Central memory CD8-positive, alpha-beta T cell (primary cell): Measurements from ENCODE around the gene HELB.
A peak's percentile ranks its signal among the peaks of the same experiment; 100 is the strongest.

Experiments
- ATAC-seq: fragments of 150-1000 bp; cut with Tn5 transposase; replicated peaks from 2 replicates; pipeline ENCODE4 v1.10.0; 2022; ENCODE audit warnings: mild to moderate bottlenecking, moderate FRiP score, moderate number of reproducible peaks; ENCODE audit not compliant: poor library complexity, severe bottlenecking; ENCODE audit errors: extremely low read depth
- DNase-seq, 2 donors: peaks; one replicate each; pipeline ENCODE4 v3.0.0; 2021; ENCODE audit warnings: low spot score in 2 of 2
- H3K27ac Mint-ChIP-seq: one replicate; pipeline ENCODE4 v1.8.0; 2022; ENCODE audit warnings: low read depth, mild to moderate bottlenecking, moderate library complexity, mixed read lengths
- H3K27me3 Mint-ChIP-seq: one replicate; pipeline ENCODE4 v1.8.0; 2022; ENCODE audit warnings: mixed read lengths
- H3K36me3 Mint-ChIP-seq: one replicate; pipeline ENCODE4 v1.8.0; 2022; ENCODE audit warnings: mild to moderate bottlenecking, moderate library complexity, mixed read lengths; ENCODE audit not compliant: insufficient read depth
- H3K4me1 Mint-ChIP-seq: one replicate; pipeline ENCODE4 v1.8.0; 2022; ENCODE audit warnings: mixed read lengths
- H3K4me3 Mint-ChIP-seq: one replicate; pipeline ENCODE4 v1.8.0; 2022; ENCODE audit warnings: mild to moderate bottlenecking, moderate library complexity, mixed read lengths
- H3K9me3 Mint-ChIP-seq: one replicate; pipeline ENCODE4 v1.8.0; 2022; ENCODE audit warnings: mixed read lengths

HELB gene

DNA sequence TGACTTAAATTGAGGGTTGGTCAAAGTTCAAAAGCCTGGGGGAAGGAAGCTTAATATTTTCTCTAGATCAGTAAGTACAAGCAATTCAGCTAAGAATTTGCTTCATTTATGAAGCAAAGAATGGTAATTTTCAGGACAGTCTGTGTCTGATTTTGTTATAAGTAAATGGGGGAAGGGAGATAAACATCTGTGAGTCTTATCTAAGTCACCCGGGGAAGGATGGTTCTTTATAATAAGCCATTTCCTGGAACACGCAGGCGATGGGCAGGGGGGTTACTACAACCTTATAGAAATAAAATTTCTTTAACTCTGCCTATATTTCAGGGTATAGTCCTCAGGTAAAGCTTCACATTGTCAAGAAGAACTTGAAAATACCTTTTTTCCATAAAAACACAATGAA lies 42.9 kb downstream of the HELB start:
- Mint-ChIP-seq H3K9me3 (no peaks in the 10 kb centered on the region), H3K4me1 (peaks cover 31% of the 10 kb centered on the region), H3K36me3 (peaks cover 44% of the 10 kb centered on the region), H3K4me3 (no peak overlapping the region), H3K27me3 (no peaks in the 10 kb centered on the region), H3K27ac (peak overlapping the region; percentile 89)
- DNase-seq (no peak), ATAC-seq (no peak)

DNA sequence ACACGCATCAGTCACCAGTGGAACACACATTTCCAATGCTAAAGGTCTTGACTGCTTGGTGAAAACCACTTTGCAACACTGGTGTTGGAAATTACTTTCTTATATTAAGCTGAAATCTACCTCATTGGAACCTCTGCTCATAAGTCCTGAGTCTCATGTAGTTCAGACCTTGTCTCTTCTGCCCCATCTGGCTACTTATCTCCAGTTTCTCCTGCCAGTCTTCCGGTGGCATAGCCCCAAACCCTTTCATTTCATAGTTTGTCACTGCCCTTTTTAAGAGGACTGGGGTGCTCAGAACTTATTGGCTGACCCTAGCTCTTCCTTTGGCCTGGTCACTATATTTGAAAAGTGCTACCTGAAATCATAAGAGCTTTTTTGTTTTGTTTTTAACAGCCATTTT lies 43.7 kb downstream of the HELB start:
- Mint-ChIP-seq H3K4me1 (peaks cover 31% of the 10 kb centered on the region), H3K36me3 (peaks cover 40% of the 10 kb centered on the region)

DNA sequence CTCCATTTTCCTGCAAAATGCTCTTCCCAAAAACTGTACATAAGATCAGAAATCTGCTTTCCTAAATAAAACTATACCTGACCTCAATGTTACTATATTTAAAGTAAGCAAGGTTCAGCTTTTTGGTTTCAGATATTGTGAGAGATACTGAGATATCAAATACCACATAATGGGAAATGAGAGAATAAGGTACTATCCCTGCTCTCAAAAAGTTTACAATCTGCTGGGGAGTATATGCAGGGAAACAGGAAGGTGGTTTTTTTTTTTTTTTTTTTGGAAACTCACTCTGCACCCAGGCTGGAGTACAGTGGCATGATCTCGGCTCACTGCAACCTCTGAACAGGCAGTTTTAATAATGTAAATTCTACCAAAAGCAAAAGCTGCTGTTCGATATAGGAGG lies 49.0 kb downstream of the HELB start:
- Mint-ChIP-seq H3K36me3 (peaks cover 22% of the 10 kb centered on the region), H3K4me1 (peaks cover 7% of the 10 kb centered on the region), H3K27ac (peak overlapping the region; percentile 78), H3K9me3 (no peaks in the 10 kb centered on the region), H3K4me3 (no peak overlapping the region), H3K27me3 (no peaks in the 10 kb centered on the region)
- no peak for DNase-seq
- no peak for ATAC-seq

More for the DNA sequence above, 43.7 kb downstream of the HELB start:
- Mint-ChIP-seq H3K4me3 (no peak overlapping the region), H3K27me3 (no peaks in the 10 kb centered on the region), H3K27ac (peak overlapping the region; percentile 46), H3K9me3 (no peaks in the 10 kb centered on the region)
- ATAC-seq (no peak), DNase-seq (no peak)

DNA sequence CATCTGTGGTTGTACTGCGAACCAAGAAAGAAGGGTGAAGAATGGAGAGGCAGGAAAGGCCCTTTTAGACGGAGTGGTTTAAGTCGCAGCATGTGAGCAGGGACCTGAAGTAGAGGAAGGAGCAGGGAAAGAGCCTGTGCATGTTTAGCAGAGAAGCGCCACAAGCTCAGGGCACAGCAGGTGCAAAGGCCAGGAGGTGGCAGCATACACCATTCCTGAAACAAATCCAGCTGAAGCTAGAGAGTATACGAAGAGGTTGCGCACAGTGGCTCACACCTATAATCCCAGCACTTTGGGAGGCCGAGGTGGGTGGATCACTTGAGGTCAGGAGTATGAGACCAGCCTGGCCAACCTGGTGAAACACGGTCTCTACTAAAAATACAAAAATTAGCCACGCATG lies 49.9 kb downstream of the HELB start:
- Mint-ChIP-seq H3K9me3 (no peaks in the 10 kb centered on the region), H3K4me3 (no peak overlapping the region), H3K27me3 (no peaks in the 10 kb centered on the region), H3K36me3 (peaks cover 17% of the 10 kb centered on the region), H3K27ac (peak overlapping the region; percentile 78), H3K4me1 (peaks cover 8% of the 10 kb centered on the region)
- DNase-seq = no peak
- no peak for ATAC-seq

DNA sequence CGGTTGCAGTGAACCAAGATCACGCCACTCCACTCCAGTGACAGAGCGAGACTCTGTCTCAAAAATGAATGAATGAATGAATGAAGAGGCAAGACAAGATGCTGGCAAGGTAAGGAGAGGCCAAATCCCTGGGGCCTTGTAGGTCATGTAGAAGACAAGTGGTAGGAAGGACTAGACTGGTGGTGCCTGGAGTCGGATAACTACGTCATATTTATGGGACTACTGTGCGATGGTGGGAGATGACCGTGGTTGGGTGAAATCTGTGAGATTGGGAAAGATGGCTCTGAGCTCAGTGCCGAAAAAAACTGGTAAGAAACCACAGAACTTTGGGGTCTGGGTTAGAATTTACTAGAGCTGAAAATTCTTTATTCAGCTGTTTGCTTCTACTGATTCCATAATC lies 50.6 kb downstream of the HELB start:
- no peak overlapping the region for H3K27ac Mint-ChIP-seq
- ATAC-seq (no peak), DNase-seq (no peak)
- H3K9me3 Mint-ChIP-seq = no peaks in the 10 kb centered on the region
- H3K4me1 Mint-ChIP-seq = peaks cover 8% of the 10 kb centered on the region
- no peaks in the 10 kb centered on the region for H3K27me3 Mint-ChIP-seq
- no peak overlapping the region for H3K4me3 Mint-ChIP-seq
- H3K36me3 Mint-ChIP-seq = peaks cover 17% of the 10 kb centered on the region

DNA sequence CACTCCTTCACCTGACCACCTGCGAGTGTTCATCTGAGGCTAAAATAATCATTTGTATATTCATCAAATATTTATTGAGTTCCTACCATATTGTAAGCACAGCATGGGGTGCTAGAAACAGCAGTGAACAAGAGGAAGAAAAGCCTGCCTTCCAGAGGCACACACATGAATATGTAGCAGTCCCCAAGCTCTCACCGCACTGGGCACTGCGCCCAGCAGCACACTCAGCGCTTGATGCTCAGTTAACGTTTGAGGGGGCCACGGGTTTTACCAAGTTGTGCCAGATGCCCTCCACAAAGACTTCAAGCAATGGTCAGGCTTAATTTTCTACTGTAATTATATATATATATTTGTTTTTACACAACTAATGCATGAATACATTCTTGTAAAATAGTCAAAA lies 52.0 kb downstream of the HELB start:
- Mint-ChIP-seq H3K27ac (peak overlapping the region; percentile 45), H3K4me3 (no peak overlapping the region)

DNA sequence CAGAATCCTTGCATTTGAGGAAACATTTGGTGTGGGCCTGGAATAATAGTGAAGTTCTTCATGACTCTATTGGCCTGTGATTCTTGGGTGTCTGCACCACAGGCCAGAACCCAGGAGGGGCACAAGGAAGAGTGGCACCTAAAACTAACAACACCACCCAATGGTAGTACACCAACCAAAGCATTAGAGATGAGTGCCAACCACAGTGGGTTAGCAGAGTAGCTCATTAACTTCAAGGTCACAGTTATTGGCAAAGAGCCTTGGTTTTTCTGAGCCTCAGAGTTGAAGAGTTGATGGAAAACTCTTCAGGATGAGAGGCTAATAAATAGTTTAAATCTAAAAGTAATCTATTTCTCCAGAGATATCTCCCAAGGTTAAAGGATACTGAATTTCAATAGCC lies 57.0 kb downstream of the HELB start:
- peaks cover 13% of the 10 kb centered on the region for H3K4me1 Mint-ChIP-seq
- H3K27ac Mint-ChIP-seq = no peak overlapping the region
- no peaks in the 10 kb centered on the region for H3K27me3 Mint-ChIP-seq
- H3K9me3 Mint-ChIP-seq = no peaks in the 10 kb centered on the region
- no peak overlapping the region for H3K4me3 Mint-ChIP-seq
- peaks cover 6% of the 10 kb centered on the region for H3K36me3 Mint-ChIP-seq
- no peak for DNase-seq
- ATAC-seq = no peak

More for the DNA sequence above, 52.0 kb downstream of the HELB start:
- no peaks in the 10 kb centered on the region for H3K9me3 Mint-ChIP-seq
- peaks cover 8% of the 10 kb centered on the region for H3K4me1 Mint-ChIP-seq
- H3K36me3 Mint-ChIP-seq = peaks cover 15% of the 10 kb centered on the region
- no peaks in the 10 kb centered on the region for H3K27me3 Mint-ChIP-seq
- ATAC-seq (no peak), DNase-seq (no peak)

DNA sequence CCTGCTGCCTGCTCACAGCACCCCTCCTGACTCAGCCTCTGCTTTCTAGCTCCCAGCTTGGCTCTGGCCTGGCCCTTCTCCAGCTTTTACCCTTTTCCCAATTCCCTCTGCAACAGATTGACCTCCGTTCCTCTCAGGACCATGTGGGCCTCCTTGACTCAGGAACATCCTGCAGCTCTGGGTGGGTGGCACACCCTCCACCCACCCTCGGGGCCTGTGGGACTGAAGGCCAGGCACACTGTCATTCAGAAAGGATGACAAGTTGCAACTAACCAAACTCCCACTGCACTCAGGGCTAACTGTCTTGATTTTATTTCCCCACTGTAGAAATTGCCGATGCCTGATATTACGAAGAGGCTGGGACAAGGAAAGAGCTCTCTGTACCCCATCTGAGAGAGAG lies 59.4 kb downstream of the HELB start:
- peaks cover 8% of the 10 kb centered on the region for H3K36me3 Mint-ChIP-seq
- H3K4me3 Mint-ChIP-seq = no peak overlapping the region
- H3K4me1 Mint-ChIP-seq = peaks cover 6% of the 10 kb centered on the region
- DNase-seq (no peak), ATAC-seq (no peak)
- no peak overlapping the region for H3K27ac Mint-ChIP-seq
- no peaks in the 10 kb centered on the region for H3K9me3 Mint-ChIP-seq
- H3K27me3 Mint-ChIP-seq = no peaks in the 10 kb centered on the region

DNA sequence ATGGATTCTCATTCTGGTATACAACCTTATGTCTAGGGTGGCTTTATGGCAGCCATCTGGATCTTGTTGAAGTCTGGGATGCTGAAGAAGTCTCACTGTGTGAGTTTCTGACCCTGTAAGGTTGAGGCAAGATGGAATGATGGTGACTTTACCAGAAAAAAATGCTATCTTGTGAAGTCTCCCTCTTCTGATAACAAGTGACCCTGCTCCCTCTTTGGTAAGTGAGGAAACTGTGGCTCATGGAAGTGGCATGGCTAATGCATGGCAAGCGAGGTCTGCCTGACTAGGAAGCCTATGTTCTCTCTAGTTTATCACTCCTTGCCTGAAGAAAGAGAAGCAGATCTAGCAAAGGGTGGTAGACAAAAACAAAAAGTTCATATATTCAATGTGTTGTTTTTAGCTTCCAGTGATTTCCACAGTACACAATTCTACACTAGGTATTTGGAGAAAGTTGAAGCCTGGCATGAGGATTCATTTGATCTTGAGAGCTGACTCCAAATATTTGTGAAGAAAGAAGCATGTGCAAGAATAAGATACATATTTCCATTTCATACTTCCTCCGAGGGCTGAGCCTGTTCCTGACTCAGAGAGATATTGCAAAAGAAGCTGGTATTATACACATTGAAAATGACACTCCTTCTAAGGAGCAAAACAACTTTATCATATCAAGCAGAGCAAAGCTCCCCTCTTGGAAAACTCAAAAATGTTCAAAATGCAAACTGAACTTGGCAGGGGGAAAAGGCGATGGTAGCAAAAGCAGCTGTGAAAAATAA lies 63.6 kb downstream of the HELB start:
- Mint-ChIP-seq H3K4me1 (peaks cover 5% of the 10 kb centered on the region), H3K9me3 (no peaks in the 10 kb centered on the region), H3K27ac (no peak overlapping the region), H3K36me3 (peaks cover 5% of the 10 kb centered on the region), H3K4me3 (no peak overlapping the region), H3K27me3 (no peaks in the 10 kb centered on the region)
- ATAC-seq (no peak), DNase-seq (no peak)

DNA sequence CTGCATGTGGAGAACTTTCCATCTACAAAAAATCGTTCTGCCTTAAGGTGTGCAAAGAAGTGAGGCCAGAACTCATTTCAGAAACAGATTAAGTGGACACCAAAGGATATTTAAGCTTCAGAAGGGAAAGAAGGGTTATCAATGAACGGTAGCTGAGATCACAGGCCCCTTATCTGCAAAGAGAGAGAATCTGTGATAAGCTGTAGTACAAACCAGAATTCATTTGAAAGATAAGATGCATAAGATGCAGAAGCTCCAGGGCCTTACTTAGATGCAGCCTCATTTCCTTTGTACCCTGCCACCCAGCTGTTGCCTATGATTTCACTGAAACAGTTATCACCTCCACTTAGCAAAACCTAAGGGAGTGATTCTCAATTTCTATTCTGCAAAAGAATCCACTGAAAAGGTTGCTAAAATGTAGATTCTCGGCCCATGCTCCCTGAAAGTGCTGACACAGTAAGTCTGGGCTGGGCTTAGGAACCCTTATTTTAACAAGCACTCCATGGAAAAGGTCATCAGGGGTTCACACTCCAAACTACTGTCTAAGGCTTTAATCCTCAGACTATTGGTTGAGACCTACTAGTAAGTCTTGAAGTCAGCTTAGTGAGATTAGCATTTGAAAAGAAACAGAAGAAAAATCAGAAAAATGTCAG lies 64.8 kb downstream of the HELB start:
- Mint-ChIP-seq H3K27me3 (no peaks in the 10 kb centered on the region), H3K4me3 (no peak overlapping the region), H3K4me1 (no peaks in the 10 kb centered on the region), H3K9me3 (no peaks in the 10 kb centered on the region), H3K27ac (no peak overlapping the region), H3K36me3 (peaks cover 5% of the 10 kb centered on the region)
- no peak for ATAC-seq
- DNase-seq = no peak

DNA sequence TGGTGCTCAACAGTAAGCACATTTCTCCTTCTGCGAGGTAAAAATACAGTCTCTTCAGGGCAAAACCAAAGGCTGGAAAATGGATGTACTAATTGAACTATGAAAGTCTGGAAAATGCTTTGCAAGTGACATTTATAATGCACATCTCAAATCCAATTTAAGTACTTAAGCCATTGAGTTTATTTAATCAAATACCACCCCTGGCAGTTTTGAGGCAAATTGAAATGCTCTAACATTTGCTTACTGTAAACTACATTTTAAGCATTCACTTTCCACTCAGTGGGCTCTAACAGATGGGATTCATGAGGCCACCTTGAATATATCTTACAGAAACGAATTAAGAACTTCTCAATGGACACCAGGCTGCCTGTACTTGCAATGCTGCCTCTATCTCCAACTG lies 69.7 kb downstream of the HELB start:
- ATAC-seq = no peak
- Mint-ChIP-seq H3K9me3 (no peaks in the 10 kb centered on the region), H3K4me1 (no peaks in the 10 kb centered on the region), H3K27me3 (no peaks in the 10 kb centered on the region), H3K27ac (no peak overlapping the region), H3K4me3 (no peak overlapping the region), H3K36me3 (peaks cover 3% of the 10 kb centered on the region)
- no peak for DNase-seq

DNA sequence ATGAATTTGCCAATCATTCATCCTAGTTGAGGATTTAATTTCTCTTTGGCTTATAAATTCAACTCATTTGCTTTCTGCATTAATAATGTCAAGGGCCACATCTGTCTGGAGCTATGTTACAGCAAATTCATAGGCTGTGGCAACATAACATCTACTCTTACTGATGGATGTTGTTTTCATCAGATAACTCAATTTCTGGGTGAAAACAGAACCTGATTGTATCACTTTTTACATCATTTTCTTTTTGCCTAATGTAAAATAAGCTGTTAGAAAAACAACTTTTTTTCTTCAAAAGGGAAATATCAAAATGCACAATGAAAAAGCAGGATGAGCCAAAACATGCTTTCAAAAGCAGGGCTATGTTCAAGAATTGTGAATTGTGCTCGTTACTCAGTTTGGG lies 73.3 kb downstream of the HELB start:
- no peaks in the 10 kb centered on the region for H3K4me1 Mint-ChIP-seq
- no peaks in the 10 kb centered on the region for H3K27me3 Mint-ChIP-seq
- no peak overlapping the region for H3K27ac Mint-ChIP-seq
- peaks cover 3% of the 10 kb centered on the region for H3K36me3 Mint-ChIP-seq
- DNase-seq (no peak), ATAC-seq (no peak)
- H3K4me3 Mint-ChIP-seq = no peak overlapping the region
- H3K9me3 Mint-ChIP-seq = no peaks in the 10 kb centered on the region

DNA sequence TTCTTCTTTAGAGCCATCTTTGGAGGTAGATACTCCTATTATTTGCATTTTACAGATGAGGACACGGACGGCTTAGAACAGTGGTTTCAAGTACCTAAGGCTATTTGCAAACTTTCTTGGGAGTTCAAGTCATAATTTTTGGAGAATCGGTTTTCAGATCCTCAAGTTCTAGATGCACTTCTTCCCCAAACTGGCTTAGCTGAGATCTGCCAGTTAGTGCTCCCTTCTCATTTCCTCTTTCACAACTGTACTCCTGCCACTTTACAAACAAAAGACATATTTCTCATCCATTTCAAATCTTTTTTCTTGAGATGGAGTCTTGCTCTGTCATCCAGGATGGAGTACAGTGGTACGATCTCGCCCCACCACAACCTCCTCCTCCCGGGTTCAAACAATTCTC lies 77.3 kb downstream of the HELB start:
- H3K4me1 Mint-ChIP-seq = no peaks in the 10 kb centered on the region
- H3K9me3 Mint-ChIP-seq = no peaks in the 10 kb centered on the region
- ATAC-seq (no peak), DNase-seq (no peak)
- H3K27me3 Mint-ChIP-seq = no peaks in the 10 kb centered on the region
- peaks cover 3% of the 10 kb centered on the region for H3K36me3 Mint-ChIP-seq
- no peak overlapping the region for H3K27ac Mint-ChIP-seq
- no peak overlapping the region for H3K4me3 Mint-ChIP-seq
